Coronary artery (tissue), 2 donors: ENCODE data around the gene ITIH2.
A peak's percentile ranks its signal among the peaks of the same experiment; 100 is the strongest.
"Not testable (repeated sequence)": the region's sequence is repeated elsewhere in the genome, so short reads cannot be mapped to it uniquely, and the experiment has no call there.

Experiments used
- DNase-seq: peaks from one replicate; pipeline ENCODE4 v3.0.0-alpha.2; 2017; ENCODE audit warnings: low spot score
- H3K27ac ChIP-seq, 2 donors: fragments of 200-600 bp; sonication (generic); one replicate each; pipeline ENCODE4 v1.5.1; 2016 to 2019
- H3K4me3 ChIP-seq: fragments of 200-600 bp; sonication (generic); 2 replicates; pipeline ENCODE4 v1.5.1; 2016; ENCODE audit warnings: mild to moderate bottlenecking, moderate library complexity
- TF ChIP-seq, protein P1 (sequence below): fragments of 200-600 bp; sonication (generic); IDR thresholded peaks from one replicate; pipeline ENCODE4 v1.5.1; 2019; ENCODE audit warnings: antibody characterized with exemption

ITIH2 gene

DNA sequence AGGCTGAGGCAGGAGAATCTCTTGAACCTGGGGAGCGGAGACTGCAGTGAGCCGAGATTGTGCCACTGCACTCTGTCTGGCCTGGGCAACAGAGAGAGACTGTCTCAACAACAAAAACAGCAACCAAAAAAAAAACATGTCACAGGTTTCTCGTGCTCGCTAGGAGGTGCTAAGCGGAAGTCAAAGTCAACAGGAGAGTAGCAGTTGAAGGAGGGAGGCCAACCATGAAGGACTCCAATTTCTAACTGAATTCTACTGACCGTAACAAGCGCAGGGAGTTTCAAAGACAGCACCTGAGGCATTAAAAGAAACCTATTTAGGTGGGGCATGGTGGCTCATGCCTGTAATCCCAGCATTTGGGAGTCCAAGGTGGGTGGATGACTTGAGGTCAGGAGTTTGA, 65.3 kb downstream of the ITIH2 start:
- TF ChIP-seq, protein P1, sequence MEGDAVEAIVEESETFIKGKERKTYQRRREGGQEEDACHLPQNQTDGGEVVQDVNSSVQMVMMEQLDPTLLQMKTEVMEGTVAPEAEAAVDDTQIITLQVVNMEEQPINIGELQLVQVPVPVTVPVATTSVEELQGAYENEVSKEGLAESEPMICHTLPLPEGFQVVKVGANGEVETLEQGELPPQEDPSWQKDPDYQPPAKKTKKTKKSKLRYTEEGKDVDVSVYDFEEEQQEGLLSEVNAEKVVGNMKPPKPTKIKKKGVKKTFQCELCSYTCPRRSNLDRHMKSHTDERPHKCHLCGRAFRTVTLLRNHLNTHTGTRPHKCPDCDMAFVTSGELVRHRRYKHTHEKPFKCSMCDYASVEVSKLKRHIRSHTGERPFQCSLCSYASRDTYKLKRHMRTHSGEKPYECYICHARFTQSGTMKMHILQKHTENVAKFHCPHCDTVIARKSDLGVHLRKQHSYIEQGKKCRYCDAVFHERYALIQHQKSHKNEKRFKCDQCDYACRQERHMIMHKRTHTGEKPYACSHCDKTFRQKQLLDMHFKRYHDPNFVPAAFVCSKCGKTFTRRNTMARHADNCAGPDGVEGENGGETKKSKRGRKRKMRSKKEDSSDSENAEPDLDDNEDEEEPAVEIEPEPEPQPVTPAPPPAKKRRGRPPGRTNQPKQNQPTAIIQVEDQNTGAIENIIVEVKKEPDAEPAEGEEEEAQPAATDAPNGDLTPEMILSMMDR: no peak
- no peak for DNase-seq
- H3K27ac ChIP-seq: no peak overlapping the region

GRCh38 chr10:7773845-7774801, 71.0 kb downstream of the ITIH2 start:
- TF ChIP-seq, protein P1: no peak
- Histone ChIP-seq H3K27ac (no peak overlapping the region), H3K4me3 (no peak overlapping the region)
- DNase-seq: no peak

More for the DNA sequence above, 65.3 kb downstream of the ITIH2 start:
- H3K4me3 ChIP-seq: no peak overlapping the region

DNA sequence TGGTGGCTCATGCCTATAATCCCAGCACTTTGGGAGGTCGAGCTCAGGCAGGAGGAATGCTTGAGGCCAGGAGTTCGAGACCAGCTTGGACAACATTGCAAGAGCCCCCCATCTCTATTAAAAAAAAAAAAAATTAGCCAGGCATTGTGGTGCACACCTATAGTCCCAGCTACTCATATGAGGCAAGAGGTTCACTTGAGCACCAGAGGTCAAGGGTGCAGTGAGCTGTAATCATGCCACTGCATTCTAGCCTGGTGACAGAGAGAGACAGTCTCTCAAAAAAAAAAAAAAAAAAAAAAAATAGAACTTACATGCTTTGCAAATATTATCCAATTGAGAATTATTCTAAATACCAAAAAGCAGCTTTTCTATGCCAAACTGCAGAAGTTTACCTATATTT, 73.7 kb downstream of the ITIH2 start:
- no peak for DNase-seq
- H3K27ac ChIP-seq: no peak overlapping the region
- TF ChIP-seq, protein P1: no peak
- no peak overlapping the region for H3K4me3 ChIP-seq

GRCh38 chr10:7782194-7782593, 79.1 kb downstream of the ITIH2 start:
- H3K27ac ChIP-seq, H3K4me3 ChIP-seq, DNase-seq: not testable (repeated sequence)

DNA sequence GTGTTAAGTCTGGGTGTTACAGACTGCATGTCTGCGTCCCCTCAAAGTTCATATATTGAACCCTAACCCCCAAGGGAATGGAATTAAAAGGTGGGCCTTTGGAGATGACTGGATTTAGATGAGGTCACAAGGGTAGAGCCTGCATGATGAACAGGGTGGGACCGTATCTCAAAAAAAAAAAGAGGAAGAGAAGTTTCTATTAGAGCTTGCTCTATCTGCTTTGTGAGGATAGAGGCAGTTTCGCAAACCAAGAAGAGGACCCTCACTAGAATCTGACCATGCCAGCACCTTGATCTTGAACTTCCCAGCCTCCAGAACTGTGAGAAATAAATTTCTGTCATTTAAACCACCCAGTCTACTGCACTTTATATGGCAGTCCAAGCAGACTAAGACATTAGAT, 83.3 kb downstream of the ITIH2 start:
- no peak overlapping the region for H3K27ac ChIP-seq
- no peak for DNase-seq
- TF ChIP-seq, protein P1: no peak
- H3K4me3 ChIP-seq: peak overlapping the region; percentile 86

DNA sequence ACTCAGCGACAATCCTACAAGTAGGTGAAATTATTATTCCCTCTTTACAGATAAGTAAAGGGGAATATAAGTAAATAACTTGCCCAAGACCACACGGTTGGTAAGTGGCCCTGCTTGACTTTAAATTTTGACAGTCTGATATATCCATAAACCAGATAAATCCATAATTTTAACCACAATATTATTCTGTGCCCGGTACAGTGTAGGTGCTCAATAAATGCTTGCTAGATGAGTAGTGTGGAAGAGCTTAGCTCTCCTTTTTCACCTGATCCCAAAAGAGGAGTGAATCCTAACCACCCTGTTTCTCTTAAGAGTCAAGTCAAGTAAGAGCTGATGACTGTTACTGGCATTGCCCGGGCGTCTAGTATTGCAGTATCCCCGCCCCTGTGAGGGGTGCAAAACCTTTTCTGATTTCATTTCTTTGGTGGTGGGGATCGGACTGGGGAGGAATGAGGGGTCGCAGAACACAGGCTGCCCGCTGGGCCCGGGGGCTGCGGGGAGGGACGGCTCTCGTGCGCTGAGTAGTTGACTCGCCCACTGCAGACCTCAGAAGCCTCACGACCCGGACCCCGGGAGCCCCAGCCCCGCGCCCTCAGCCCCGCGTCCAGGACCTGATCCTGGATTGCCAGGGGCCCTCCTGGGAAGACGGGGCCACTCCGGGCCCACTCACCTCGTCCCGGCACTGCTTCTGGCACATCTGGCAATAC, 84.2 kb downstream of the ITIH2 start:
- no peak for DNase-seq

More for the DNA sequence above, 84.2 kb downstream of the ITIH2 start:
- Histone ChIP-seq H3K27ac (peak overlapping the region; percentile 81 to 87), H3K4me3 (peak overlapping the region; percentile 86)
- TF ChIP-seq, protein P1: no peak
